Islet of Langerhans (tissue), 1 donor: ENCODE results near the gene OR1K1.
"Not testable (repeated sequence)": the region's sequence is repeated elsewhere in the genome, so short reads cannot be mapped to it uniquely, and the experiment has no call there.

Source experiments
- FAIRE-seq: peaks from one replicate; lab custom pipeline; 2011; peaks lifted over from hg19 to GRCh38; lab: Jason Lieb, UNC

Gene OR1K1

DNA sequence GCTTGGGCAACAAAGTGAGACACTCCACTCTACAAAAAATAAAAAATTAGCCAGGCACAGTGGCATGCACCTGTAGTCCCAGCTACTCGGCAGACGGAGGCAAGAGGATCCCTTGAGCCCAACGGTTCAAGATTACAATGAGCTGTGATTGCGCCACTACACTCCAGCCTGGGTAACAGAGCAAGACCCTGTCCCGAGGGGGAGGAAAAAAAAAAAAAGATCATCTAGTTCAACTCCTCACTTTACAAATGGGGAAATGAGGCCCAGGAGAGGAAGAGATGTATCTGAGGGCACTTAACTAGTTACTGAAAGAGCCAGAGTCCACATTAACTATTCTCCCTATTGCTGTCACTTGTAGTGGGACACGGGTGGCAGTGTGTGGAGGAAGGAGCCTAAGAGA is 14.6 kb downstream of the OR1K1 start:
- no peak for FAIRE-seq

DNA sequence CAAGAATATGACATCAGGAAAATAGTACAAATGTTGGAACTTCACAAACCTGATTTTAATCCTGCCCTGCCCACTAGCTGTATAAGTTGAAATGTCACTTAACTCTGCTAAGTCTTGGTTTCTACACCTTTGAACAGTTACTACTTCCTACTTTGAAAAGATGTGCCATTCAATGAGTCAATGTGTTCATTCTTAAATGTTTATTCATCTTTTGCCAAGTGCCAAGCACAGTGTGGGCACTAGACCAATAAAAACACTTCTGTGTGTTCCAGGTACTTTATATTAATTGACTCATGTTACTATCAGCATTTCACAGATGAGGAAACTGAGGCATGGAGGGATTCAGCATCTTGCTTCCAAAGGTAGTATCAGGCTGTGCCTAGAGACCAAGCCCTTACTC is 15.6 kb downstream of the OR1K1 start:
- no peak for FAIRE-seq

DNA sequence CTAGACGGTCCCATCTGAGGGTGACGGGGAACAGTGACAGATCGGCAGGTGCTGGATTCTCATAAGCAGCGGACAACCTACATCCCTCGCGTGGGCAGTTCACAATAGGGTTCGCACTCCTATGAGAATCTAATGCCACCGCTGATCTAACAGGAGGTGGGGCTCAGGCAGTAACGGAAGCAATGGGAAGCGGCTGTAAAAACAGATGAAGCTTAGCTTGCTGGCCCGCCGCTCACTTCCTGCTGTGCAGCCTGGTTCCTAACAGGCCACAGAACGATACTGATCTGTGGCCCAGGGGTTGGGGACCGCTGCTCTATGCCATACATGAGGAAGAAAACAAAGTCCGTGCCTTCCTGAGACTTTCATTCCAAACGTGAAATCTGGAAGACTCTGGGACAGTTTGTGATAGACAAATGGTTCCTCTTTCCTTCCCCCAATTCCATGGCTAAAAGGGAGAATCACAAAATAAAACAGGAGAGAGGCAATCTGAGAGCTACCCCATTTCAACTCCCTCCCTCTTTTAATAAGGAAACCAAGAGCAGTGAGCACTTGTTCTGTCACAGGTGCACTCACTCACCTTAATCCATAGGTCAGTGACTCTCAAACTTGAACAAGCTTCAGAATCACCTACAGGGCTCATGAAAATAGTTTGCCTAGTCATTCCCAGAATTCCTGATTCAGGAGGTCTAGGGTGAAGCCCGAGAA is 16.4 kb downstream of the OR1K1 start:
- no peak for FAIRE-seq

DNA sequence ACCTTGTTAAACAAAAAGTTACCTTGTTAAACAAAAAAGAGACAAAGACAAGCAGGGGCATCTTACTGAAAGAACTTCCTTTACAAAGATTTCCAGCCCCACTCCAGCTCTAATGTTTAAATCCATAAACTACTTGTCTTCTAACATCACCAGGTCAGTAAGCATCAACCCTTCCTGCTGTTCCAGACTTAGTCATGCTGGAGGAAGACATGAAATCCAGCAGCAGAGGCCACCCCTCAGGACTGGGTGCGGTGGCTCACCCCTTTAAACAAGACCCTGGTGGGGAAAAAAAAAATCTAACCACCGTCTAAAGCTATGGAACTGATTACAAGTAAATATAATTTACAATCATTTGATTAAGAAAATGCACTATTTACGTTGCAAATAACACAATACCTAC is 19.4 kb downstream of the OR1K1 start:
- no peak for FAIRE-seq

DNA sequence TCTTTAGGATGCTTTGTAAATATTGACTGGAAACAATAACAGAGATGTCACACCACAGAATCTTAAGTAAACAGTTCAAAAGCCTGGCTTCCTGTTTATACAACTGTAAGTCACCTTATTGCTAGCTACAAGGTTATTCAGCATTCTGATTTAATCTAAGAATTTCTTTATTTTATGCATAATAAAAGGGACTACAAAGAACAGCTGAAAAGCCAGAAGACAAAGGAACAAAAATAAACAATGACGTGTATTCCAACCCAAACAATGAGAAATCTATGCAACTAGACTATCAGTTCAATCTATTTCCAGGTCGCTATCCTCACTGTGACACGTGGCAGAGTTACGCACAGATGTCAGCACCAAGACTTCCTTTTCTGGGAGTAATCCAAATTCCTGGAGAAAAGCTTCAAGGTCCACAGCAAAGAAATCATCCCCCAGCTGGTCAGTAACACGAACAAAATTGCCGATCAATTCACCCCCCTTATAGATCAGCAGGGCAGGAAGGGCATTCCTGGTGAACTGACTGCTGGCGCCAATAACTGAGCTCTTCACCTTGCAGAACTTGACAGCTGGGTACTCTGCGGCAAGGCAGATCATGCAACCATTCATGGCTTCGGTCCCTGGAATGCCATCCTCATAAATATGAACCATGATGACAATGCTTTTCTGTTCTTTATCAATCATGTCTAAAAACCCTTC is 20.0 kb downstream of the OR1K1 start:
- no peak for FAIRE-seq

DNA sequence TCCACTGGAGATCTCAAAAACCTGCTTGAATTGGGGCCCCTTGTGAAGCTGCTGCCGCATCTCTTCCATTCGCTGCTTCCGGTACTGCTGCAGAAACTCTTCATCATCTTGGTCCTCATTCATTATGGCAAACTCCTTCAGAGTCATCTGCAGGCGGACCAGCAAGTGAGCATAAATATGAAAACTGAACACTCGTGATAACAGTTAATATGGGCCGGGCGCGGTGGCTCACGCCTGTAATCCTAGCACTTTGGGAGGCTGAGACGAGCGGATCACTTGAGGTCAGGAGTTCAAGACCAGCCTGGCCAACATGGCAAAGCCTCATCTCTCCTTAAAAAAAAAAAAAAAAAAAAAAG is 20.5 kb downstream of the OR1K1 start:
- FAIRE-seq, result no peak

DNA sequence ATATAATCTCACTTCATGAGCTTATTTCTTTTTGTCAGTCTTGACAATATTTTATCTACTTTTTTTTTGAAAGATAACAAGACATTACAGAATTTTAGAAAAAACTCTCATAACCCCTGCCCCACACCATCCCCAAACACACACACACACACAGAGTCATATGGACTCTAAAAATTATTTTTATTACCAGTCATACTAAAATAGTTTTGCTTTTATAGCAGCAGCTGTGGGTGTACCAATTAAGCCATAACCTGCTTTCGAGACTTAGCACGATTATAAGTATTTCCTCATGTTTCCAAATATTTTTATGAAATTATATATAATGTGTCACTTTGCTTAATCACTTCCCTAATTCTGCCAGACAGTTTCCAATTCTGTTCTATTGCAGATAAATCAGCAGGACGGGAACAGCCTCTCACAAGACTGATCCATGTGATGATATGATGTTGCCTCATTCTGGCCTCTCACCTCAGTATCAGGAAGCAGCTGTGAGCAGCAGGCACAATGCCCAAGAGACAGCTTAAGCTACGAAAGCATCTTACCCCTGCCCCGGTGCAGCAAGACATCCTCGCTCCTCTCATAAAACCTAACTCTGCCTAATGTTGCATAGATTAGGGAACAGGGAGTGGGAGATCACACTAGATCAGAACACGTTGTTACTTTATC is 21.5 kb downstream of the OR1K1 start:
- no peak for FAIRE-seq

DNA sequence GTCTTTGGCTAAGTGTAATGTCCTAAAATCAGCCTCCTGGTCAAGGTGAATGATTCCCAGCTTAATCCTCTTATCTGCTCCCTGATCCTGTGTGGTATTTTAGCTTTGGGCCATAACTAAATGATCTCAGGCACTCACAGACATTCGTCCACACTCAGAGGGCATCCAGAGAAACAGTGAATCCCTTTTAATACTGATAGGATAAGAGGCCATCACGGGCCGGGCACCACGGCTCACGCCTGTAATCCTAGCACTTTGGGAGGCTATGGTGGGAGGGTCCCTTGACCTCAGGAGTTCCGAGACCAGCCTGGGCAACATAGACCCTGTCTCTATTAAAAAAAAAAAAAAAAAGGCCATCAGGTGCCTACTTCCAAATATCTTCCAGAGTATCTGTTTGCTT is 22.1 kb downstream of the OR1K1 start:
- no peak for FAIRE-seq

DNA sequence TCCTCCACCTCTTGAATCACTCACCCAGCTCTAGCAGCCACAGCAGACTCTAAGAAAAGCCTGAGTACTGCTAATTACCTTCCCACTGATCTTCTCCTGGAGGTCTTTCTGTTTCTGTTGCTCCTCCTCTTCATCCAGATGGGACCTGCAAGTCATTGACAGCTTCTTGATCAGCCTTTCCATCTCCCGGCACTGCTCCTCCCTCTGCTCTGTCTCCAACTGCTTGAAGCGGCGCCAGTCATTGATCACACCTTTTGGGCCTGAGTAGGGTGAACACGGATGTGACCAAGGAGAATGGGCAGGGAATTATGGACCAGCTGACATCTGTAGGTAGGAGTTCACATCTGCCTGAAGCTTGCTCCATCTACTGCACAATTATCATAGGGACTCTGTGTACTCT is 23.0 kb downstream of the OR1K1 start:
- FAIRE-seq, result no peak

DNA sequence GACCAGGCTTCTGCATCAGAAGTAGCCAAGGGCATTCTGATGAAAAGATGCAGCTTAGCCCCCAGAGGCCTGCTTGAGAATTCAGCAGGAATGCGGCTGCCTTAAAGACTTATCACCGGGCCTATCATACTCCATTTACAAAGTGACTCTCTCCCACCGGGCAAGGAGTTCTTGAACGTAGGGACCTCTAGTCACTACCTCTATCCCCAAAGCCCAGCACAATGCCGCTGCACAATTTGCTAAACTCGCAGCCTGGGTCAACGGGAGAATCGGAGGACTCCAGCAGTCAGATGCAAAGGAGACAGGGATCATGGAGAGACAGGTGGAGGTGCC is 27.8 kb downstream of the OR1K1 start:
- FAIRE-seq, result no peak

DNA sequence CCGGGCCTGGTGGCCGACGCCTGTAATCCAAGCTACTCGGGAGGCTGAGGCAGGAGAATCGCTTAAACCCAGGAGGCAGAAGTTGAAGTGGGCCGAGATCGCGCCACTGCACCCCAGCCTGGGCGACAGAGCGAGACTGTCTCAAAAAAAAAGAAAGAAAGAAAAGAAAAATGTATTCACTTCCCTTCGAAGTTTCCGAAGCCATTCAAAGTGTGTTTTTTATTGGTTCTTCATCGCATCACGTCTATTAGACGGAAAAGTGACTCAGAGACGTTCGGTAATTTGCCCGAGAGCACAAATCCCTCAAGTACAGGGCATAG is 29.0 kb downstream of the OR1K1 start:
- not testable (repeated sequence) for FAIRE-seq

DNA sequence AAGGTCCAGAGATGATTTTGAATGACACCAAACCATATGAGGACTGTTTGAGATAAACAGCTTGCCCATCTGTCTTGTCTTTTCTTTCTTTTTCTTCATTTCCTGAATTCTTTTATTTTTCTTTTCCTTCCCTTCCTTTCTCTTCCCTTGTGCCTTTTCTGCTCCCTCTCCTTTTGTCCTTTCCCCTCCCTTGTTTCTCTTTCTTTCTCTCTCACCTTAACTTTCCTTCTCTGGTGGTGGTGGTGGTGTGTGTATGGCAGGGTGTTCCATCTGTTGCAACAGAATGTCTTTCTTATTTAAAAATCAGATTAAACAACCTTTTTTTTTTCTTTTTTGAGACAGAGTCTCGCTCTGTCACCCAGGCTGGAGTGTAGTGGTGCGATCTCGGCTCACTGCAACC is 32.3 kb downstream of the OR1K1 start:
- FAIRE-seq, result no peak

DNA sequence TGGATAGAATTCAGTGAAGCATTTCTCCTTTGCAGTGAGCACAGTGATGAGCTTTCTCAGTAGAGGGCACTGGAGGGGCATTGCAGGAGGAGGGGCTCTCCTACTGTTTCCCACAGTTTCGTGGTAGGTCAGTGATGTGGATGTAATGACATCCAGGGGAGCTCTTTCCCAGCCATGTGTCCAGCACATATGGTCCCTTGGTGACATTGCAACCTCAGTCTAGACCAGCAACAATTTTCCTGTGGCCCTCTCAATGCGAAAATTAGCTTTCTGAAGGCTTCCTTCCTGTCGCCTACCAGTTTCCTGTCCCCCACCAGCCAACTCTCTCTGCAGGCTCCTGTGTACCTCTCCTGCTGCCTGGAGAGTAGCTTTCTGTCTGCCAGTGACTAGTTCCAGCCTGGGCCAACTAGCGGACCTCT is 35.4 kb downstream of the OR1K1 start:
- no peak for FAIRE-seq

DNA sequence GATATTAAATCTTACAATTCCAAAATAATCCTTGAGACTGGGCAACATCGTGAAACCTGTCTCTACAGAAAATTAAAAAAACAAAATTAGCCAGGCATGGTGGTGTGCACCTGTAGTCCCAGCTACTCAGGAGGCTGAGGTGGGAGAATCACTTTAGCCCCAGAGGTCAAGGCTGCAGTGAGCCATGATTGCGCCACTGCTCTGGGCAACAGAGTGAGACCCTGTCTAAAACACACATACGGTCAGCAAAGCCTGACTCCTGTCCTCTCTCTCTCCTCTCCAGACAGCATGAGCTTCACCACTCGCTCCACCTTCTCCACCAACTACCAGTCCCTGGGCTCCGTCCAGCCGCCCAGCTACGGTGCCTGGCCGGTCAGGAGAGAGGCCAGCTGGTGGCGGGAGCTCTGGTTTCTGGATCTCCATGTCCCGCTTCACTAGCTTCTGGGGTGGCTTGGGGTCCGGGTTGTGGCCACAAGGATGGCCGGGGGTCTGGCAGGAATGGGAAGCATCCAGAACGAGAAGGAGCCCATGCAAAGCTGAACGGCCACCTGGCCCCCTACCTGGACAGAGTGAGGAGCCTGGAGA is 37.4 kb downstream of the OR1K1 start:
- FAIRE-seq, result no peak

DNA sequence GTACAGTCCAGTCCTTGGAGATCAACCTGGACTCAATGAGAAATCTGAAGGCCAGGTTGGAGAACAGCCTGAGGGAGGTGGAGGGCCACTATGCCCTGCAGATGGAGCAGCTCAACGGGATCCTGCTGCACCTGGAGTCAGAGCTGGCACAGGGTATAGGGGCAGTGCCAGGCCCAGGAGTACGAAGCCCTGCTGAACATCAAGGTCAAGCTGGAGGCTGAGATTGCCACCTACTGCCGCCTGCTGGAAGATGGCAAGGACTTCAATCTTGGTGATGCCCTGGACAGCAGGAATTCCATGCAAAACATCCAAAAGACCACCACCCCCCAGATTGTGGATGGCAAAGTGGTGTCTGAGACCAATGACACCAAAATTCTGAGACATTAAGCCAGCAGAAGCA is 38.5 kb downstream of the OR1K1 start:
- not testable (repeated sequence) for FAIRE-seq

DNA sequence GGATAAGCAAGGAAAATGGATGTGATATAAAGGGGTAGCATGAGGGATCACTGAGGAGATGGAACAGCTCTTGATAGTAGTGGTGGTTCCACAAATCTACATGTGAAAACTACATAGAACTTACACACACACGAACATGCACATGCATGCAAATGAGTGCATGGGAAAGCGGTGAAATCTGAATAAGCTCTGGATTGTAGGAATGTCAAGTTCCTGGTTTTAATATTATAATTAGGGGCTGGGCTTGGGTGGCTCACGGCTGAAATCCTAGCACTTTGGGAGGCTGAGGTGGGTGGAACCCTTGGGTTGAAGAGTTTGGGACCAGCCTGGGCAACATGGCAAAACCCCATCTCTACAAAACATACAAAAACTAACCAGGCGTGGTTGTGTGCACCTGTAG is 41.6 kb downstream of the OR1K1 start:
- no peak for FAIRE-seq

DNA sequence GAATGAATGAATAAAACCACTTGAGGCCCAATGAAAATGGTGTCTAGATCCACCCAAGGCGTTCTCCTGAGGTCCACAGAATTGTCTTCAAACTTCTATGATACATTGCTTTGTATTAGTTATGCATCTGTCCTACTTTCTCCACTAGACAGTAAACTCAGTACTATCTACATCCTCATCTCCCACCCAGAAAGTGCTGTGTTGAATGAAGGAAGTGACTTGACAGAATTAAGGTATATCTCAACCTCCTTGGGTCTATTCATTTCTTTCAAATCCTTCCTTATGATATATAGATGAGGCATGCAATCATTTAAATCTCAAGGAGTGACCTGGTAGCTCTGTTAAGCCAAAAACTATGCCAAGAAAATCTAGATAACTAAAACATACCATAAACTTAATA is 44.2 kb downstream of the OR1K1 start:
- FAIRE-seq, result no peak

DNA sequence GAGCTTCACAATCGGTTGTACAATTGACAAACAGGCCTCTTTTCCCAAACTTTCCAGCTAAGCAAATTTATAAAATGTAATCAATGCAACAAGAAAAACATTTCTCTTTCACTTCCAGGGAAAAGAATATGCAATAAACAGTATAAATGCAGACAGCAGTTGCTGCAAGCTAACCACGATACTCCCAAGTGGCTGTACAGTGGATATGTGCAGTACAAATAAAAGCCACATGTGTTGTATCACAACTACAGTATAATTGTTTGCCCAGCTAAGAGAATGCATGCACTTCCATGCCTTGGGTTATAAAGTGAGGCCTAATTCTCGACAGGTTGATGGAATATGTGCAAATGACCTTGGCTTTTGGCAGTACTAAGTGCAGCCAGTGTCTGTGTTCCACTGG is 45.2 kb downstream of the OR1K1 start:
- no peak for FAIRE-seq

DNA sequence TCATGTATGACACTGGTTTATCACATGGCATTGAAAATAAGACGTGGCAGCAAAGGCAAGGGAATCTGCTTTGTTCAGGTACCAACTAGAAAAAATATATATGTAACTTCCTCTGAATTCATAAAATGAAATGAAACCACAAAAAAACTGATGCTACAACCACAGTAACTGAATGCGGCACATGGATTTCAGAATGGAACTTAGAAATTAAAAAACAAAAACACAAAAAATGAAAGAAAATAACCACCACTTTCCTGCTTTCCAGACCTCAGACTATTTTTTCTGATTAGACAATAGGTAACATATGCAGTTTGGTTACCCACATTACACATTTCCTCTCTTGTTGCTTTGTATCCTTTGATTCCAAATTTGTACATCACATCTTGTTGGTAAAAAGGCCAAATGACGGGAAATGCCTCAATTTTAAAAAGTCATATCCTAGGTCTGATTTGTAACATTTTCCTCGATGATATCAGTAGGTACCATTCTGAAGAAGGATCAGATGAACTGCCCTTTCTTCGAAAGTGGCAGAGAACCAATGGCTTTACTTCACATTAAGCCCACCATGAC is 46.5 kb downstream of the OR1K1 start:
- no peak for FAIRE-seq

DNA sequence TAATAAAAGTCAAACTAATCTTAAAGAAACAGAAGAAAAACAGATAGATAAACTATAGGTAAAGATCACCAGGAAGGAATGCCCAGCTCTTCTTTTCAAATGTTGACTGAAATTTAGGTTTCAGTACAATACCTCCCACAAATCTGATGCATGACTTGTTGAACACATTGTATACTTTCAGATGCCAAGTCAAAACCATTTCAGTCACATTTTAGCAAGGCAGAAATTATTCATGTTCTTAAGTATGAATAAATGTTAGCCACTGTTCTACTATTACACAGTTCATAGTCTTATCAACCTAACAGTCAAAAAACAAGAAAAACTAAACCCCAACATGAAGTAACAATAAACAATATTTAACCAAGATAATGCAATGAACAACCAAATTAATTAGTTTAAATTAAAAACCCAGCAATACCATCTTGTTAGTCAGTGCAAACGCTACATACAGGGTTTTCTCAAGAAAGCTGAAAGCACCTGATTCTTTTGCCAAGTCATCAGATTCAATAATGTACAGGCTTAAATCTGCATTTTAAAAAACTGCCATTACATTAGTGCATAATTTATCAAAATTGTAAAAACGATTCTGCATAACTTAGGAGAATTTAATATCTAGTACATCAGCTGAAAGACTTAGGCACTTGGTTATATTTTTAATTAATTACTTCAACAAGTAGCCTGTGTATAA is 48.5 kb downstream of the OR1K1 start:
- no peak for FAIRE-seq
